K562 (cell line): Measurements from ENCODE around the gene TYMP. TPM values are rescaled to one million over a fixed set of nuclear protein-coding genes. Genes with fewer than 3 reads are reported as not detected.

Source experiments
- ATAC-seq: fragments of 200-7000 bp; cut with Tn5 transposase; 3 replicates; pipeline ENCODE4 v1.9.1; 2020; ENCODE audit warnings: moderate library complexity
- BruUV-seq: library from RNA; stranded (reverse); fragments of 400-500 nt; replicated peaks from 2 replicates; lab custom pipeline; 2021; lab: Mats Ljungman, UMichigan
- CTCF ChIA-PET: fragments of 300-600 bp; formaldehyde crosslinking; extraction: SDS; loops from one replicate; lab custom pipeline; 2021; ENCODE audit warnings: low intra/inter-chr PET ratio; lab: Yijun Ruan, JAX
- POLR2A ChIA-PET: fragments of 300-600, 350-650 bp; sonication (Branson Sonifier 250); formaldehyde crosslinking; extraction: SDS; loops from one replicate; lab custom pipeline; 2021; ENCODE audit warnings: antibody characterized with exemption, inconsistent platforms; lab: Yijun Ruan, JAX
- DNase-seq, 4 experiments: peaks; one replicate each; pipeline versions ENCODE4 v3.0.0 to v3.0.0-alpha.2; 2011 to 2018; ENCODE audit warnings: low spot score in 3 of 4, mixed read lengths in 3 of 4; ENCODE audit errors: extremely low read depth in 1 of 4
- FAIRE-seq: peaks from 2 replicates; lab custom pipeline; 2011; peaks lifted over from hg19 to GRCh38; lab: Jason Lieb, UNC
- H2AFZ ChIP-seq: 2 replicates; pipeline ENCODE4 v1.6.0; 2011; ENCODE audit warnings: low read depth, low read length, control low read depth, inconsistent platforms
- H3K27ac ChIP-seq: fragments of 200-600 bp; 3 replicates; pipeline ENCODE4 v1.8.0; 2011; ENCODE audit warnings: low read depth, mild to moderate bottlenecking, control low read depth, inconsistent platforms, low read length, moderate library complexity, mixed read lengths; ENCODE audit errors: extremely low read depth
- H3K27me3 ChIP-seq, 2 experiments: fragments of 300-600 bp in 1 of 2; 2 replicates in 1 of 2; 3 replicates in 1 of 2; pipeline versions ENCODE4 v1.6.0 to v1.8.0; 2011; ENCODE audit warnings: inconsistent platforms in 2 of 2, low read length in 2 of 2, mild to moderate bottlenecking in 1 of 2, mixed read lengths in 1 of 2, moderate library complexity in 1 of 2; ENCODE audit not compliant: control insufficient read depth in 2 of 2, insufficient read depth in 2 of 2
- H3K36me3 ChIP-seq: fragments of 300-600 bp; 3 replicates; pipeline ENCODE4 v1.8.0; 2011; ENCODE audit warnings: mild to moderate bottlenecking, low read length, inconsistent platforms; ENCODE audit not compliant: control insufficient read depth, insufficient read depth
- H3K4me1 ChIP-seq, 2 experiments: fragments of 200-600 bp in 1 of 2; replicated peaks in 1 of 2; 2 replicates in 1 of 2; 3 replicates in 1 of 2; pipeline versions ENCODE4 v1.5.1 to v1.8.0; 2011; ENCODE audit warnings: inconsistent platforms in 2 of 2, low read length in 2 of 2, mild to moderate bottlenecking in 1 of 2, mixed read lengths in 1 of 2, moderate library complexity in 1 of 2; ENCODE audit not compliant: control insufficient read depth in 2 of 2, insufficient read depth in 2 of 2
- H3K4me2 ChIP-seq: 2 replicates; pipeline ENCODE4 v1.6.1; 2011; ENCODE audit warnings: low read length, control low read depth, inconsistent platforms, mixed read lengths; ENCODE audit not compliant: insufficient read depth
- H3K4me3 ChIP-seq: fragments of 200-600 bp; sonication (generic), shearing (Covaris generic); 2 replicates; pipeline ENCODE4 v1.5.1; 2016; ENCODE audit warnings: control low read depth, inconsistent platforms
- H3K79me2 ChIP-seq: fragments of 200-600 bp; 3 replicates; pipeline ENCODE4 v1.8.0; 2011; ENCODE audit warnings: low read length, inconsistent platforms; ENCODE audit not compliant: control insufficient read depth, insufficient read depth
- H3K9ac ChIP-seq, 2 experiments: 2 replicates each; pipeline versions ENCODE4 v1.6.0 to v1.6.1; 2011; ENCODE audit warnings: low read depth in 2 of 2, low read length in 2 of 2, control low read depth in 1 of 2, inconsistent platforms in 1 of 2, mild to moderate bottlenecking in 1 of 2, mixed read lengths in 1 of 2; ENCODE audit not compliant: insufficient read depth in 1 of 2
- H3K9me1 ChIP-seq: one replicate; pipeline ENCODE4 v1.6.0; 2011; ENCODE audit warnings: inconsistent platforms, mild to moderate bottlenecking, low read length, moderate library complexity; ENCODE audit not compliant: control insufficient read depth, insufficient read depth
- H3K9me3 ChIP-seq: replicated peaks from 2 replicates; pipeline ENCODE4 v1.5.1; 2011; ENCODE audit warnings: low read depth, low read length, inconsistent platforms; ENCODE audit not compliant: control insufficient read depth, insufficient read depth
- H4K20me1 ChIP-seq: replicated peaks from 2 replicates; pipeline ENCODE4 v1.6.1; 2011; ENCODE audit warnings: low read length, inconsistent platforms, mixed read lengths; ENCODE audit not compliant: control insufficient read depth, insufficient read depth
- DIDO1 ChIP-seq: fragments of 450-650 bp; IDR thresholded peaks from 2 replicates; pipeline ENCODE4 v1.6.1; 2016; ENCODE audit warnings: low read depth, missing biosample characterization, missing genetic modification characterization
- WGBS: fragments of 100-300 bp; shearing (Covaris generic); methylation state at CpG from one replicate; pipeline ENCODE4 v1.1.6; 2016; ENCODE audit warnings: low coverage, mixed read lengths; ENCODE audit not compliant: insufficient coverage; ENCODE audit errors: missing lambda C conversion rate; 5-methylcytosine and 5-hydroxymethylcytosine counted together
- in situ Hi-C: fragments of 300-500 bp; cut with MboI; formaldehyde crosslinking; loops from 4 replicates; pipeline ENCODE4 v1.15.0; 2018; ENCODE audit warnings: inconsistent platforms, mixed read lengths
- intact Hi-C: fragments of 100-400 bp; cut with micrococcal nuclease; formaldehyde crosslinking; loops from 2 replicates; pipeline ENCODE4 v1.14.2; 2022
- polyA plus RNA-seq, 8 experiments: library from polyadenylated mRNA; depleted of rRNA in 4 of 8; stranded (reverse) in 5 of 8; unstranded in 3 of 8; fragments of >200 nt; fragmentation: Nextera tagmentation in 2 of 8; fragmentation: Illumina TruSeq in 1 of 8; extraction: Ambion mirVana in 2 of 8; extraction: Trizol in 1 of 8; gene quantifications; 2 replicates each; pipeline versions ENCODE4 v1.2.1 to v1.2.3, GENCODE V29; 2011 to 2014; ENCODE audit warnings: inconsistent platforms in 1 of 8, missing spikeins in 1 of 8
- total RNA-seq, 7 experiments: library from RNA; depleted of rRNA in 6 of 7; stranded (reverse); fragments of >200 nt in 6 of 7; fragmentation: Illumina TruSeq in 2 of 7; extraction: Trizol in 2 of 7; gene quantifications; 2 replicates each; pipeline versions ENCODE4 v1.2.1 to v1.2.3, GENCODE V29; 2011 to 2021; ENCODE audit warnings: low replicate concordance in 1 of 7
- TF ChIP-seq, protein P1 (sequence below): sonication (generic); formaldehyde crosslinking; IDR thresholded peaks from 2 replicates; pipeline ENCODE4 v1.8.0; 2023; ENCODE audit warnings: mild to moderate bottlenecking, missing genetic modification reagents
- TF ChIP-seq, protein P2 (sequence below): sonication (generic); formaldehyde crosslinking; IDR thresholded peaks from 2 replicates; pipeline ENCODE4 v1.8.0; 2022; ENCODE audit warnings: missing genetic modification reagents, mild to moderate bottlenecking, moderate library complexity, borderline replicate concordance

The TYMP gene
- total and polyA plus RNA-seq, 9 of the 15 experiments (the other 6 are each of a cell fraction or from before 2014, with no cell fraction given), result 0.03 to 4.0 (median 2.4) TPM; not detected in 4

DNA sequence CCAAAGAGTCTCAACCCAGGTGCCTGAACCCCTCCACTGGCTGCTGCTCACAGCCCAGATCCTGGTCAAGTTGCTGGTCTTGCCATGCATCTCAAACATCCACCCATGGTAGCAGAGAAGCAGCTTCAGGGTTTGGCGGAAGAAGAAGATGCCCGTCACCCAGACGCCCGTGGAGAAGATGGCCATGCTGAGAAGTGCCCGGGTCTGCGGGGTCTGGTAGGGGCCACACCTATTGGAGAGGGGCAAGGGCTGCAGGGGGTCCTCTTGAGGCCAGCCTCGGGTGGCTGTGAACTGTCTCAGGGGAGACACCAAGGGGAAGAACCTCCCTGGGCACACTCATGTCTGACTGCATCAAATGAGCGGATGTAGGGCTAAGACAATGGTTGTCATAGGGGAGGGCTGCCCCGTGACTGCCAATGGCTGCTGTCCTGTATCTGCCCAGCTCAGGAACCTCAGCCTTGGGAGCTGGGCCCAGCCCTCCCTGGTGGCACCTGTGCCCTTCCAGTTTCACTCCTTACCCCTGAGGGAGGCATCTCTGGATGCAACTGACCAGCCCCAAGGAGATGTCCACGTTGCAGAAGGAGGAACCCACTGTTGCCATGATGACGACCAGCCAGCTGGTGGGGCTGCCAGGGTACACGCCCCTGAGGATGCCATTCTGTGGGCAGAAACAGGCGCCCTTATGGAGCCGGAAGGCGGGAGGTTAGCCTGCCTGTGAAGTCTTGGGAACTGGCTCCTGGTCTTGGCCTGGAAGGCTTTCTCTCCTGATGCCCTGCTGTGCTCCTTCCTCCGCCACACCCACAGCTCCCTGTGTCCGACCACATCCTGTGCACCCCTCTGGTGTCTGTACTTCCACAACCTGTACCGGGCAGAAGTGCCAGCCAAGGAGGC is 47.2 kb upstream of the TYMP start:
- H3K27me3 ChIP-seq, result no peaks in the 10 kb centered on the region
- no TSS peak for BruUV-seq
- DNase-seq (no peak), ATAC-seq (no peak), FAIRE-seq (no peak)
- no peaks in the 10 kb centered on the region for H4K20me1 ChIP-seq
- H3K9ac ChIP-seq, result no peak overlapping the region
- WGBS, result 65% methylated on average over 10 of the region's 18 CpGs
- H2AFZ ChIP-seq, result no peak overlapping the region
- H3K4me2 ChIP-seq, result no peak overlapping the region
- H3K9me3 ChIP-seq, result no peaks in the 10 kb centered on the region
- no peak overlapping the region for H3K27ac ChIP-seq
- intact Hi-C loops, result loop anchor here (1.0 kb wide), 2 partner anchors 43 to 114 kb away; no protein-coding TSS in a partner anchor
- peaks cover 4 to 19% of the 10 kb centered on the region in 2 experiments; a peak in 3 of 5 replicates for H3K4me1 ChIP-seq
- no peaks in the 10 kb centered on the region for H3K9me1 ChIP-seq
- H3K4me3 ChIP-seq, result no peak overlapping the region
- H3K36me3 ChIP-seq, result no peaks in the 10 kb centered on the region; the same call in 2 of the 3 replicates
- TF ChIP-seq, protein P1, sequence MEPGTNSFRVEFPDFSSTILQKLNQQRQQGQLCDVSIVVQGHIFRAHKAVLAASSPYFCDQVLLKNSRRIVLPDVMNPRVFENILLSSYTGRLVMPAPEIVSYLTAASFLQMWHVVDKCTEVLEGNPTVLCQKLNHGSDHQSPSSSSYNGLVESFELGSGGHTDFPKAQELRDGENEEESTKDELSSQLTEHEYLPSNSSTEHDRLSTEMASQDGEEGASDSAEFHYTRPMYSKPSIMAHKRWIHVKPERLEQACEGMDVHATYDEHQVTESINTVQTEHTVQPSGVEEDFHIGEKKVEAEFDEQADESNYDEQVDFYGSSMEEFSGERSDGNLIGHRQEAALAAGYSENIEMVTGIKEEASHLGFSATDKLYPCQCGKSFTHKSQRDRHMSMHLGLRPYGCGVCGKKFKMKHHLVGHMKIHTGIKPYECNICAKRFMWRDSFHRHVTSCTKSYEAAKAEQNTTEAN (CRISPR knock-in tag), result no peak
- TF ChIP-seq, protein P2, sequence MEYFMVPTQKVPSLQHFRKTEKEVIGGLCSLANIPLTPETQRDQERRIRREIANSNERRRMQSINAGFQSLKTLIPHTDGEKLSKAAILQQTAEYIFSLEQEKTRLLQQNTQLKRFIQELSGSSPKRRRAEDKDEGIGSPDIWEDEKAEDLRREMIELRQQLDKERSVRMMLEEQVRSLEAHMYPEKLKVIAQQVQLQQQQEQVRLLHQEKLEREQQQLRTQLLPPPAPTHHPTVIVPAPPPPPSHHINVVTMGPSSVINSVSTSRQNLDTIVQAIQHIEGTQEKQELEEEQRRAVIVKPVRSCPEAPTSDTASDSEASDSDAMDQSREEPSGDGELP (CRISPR knock-in tag), result 0 out of 2 replicates have a peak, but pooled peaks have one; percentile 13
- TF ChIP-seq DIDO1, result no peak
- CTCF ChIA-PET, result interaction anchor here (0.7 to 3.2 kb wide), 4 partner anchors 43 to 115 kb away, joined by 4 to 51 read pairs (median 24); no protein-coding TSS in a partner anchor
- in situ Hi-C loops, result loop anchor here (5.0 kb wide), 1 partner anchor 35 kb away; no protein-coding TSS in a partner anchor
- POLR2A ChIA-PET, result interaction anchor here (1.1 to 2.0 kb wide), 2 partner anchors 11 to 44 kb away, joined by 4 read pairs; no protein-coding TSS in a partner anchor
- H3K79me2 ChIP-seq, result peaks cover 5% of the 10 kb centered on the region; the same call in 2 of the 3 replicates
